ENCODE measurements around the gene IL17RA.

IL17RA gene

DNA sequence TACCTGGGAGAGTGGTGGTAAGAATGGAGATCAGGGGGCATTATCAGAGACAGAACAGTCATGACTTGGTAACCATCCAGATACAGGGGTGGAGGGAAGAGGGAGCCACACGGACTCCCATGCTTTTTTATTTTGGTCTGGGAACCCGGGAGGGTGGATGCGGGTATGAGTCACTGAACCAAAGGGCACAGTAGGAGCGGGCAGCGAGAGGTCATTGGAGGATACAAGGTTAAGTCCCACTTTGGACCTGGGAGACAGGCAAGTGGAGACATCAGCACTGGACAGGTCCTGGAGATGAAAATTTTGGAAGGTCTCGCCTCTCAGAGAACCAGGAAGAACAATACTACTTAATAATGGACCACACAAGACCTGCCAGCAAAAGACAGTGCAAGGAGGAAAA lies 67.5 kb downstream of the IL17RA start:
- in situ Hi-C loops (cut with HindIII; ENCODE audit: low pct_ligation_motif_present, low sequenced_read_pairs), result no loop called here
- no peak for TF ChIP-seq CTCF (IDR thresholded peaks at IDR 0.05; ENCODE audit: low read depth, low read length, missing control alignments)
- no peak overlapping the region for H3K27ac ChIP-seq
- no peaks in the 10 kb centered on the region for H3K36me3 ChIP-seq (replicated peaks)
- no peak overlapping the region for H3K4me3 ChIP-seq (ENCODE audit: low read depth, low read length)
- H3K27me3 ChIP-seq (replicated peaks), result no peaks in the 10 kb centered on the region
- no peak for DNase-seq

DNA sequence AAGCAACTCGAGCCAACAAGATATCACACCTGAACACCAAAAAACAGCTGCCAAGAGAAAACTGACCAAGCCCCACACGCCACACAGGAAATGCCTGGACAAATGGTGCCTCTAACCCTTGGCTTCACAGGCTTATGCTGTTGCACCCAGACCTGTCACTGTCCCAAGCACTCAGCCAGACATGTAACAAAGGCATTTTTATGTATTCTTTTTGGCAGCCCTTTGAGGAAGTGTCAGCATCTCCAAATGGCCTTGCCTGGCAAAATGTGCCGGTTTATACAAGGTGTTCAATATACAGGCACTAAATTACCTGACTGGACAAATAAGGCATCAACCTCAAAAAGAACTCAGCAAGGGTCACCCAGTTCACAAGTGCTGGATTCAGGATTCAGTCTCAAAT lies 68.2 kb downstream of the IL17RA start:
- no peaks in the 10 kb centered on the region for H3K36me3 ChIP-seq (replicated peaks)
- in situ Hi-C loops (cut with HindIII; ENCODE audit: low pct_ligation_motif_present, low sequenced_read_pairs), result no loop called here
- H3K27me3 ChIP-seq (replicated peaks), result no peaks in the 10 kb centered on the region
- no peak for DNase-seq
- no peak overlapping the region for H3K4me3 ChIP-seq (ENCODE audit: low read depth, low read length)
- TF ChIP-seq CTCF (IDR thresholded peaks at IDR 0.05; ENCODE audit: low read depth, low read length, missing control alignments), result no peak
- no peak overlapping the region for H3K27ac ChIP-seq

DNA sequence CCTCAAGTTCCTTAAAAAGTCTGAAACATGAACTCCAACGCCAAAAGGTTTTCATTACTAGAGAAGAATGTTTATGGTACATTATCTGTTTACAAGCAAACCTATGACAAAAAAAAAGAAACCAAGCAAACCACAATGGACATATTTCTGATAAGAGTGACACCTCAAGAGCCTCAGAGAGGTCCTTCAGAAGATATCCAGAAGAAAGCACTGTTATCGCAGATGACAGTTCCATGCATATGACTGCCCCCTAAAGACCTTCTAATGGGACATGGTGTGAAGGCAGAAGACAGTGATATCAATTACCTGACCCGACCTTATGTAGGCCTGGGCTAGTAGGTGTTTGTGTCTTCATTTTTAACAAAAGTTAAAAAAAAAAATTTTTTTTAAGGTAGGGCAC lies 71.1 kb downstream of the IL17RA start:
- in situ Hi-C loops (cut with HindIII; ENCODE audit: low pct_ligation_motif_present, low sequenced_read_pairs), result no loop called here
- DNase-seq, result no peak
- no peaks in the 10 kb centered on the region for H3K36me3 ChIP-seq (replicated peaks)
- H3K27me3 ChIP-seq (replicated peaks), result no peaks in the 10 kb centered on the region
- TF ChIP-seq CTCF (IDR thresholded peaks at IDR 0.05; ENCODE audit: low read depth, low read length, missing control alignments), result no peak
- H3K4me3 ChIP-seq (ENCODE audit: low read depth, low read length), result no peak overlapping the region
- H3K27ac ChIP-seq, result no peak overlapping the region

GRCh38 chr22:17157714-17158113 lies 72.9 kb downstream of the IL17RA start:
- in situ Hi-C loops (cut with HindIII; ENCODE audit: low pct_ligation_motif_present, low sequenced_read_pairs), result no loop called here
- DNase-seq, result no peak
- no peak overlapping the region for H3K27ac ChIP-seq
- no peak overlapping the region for H3K4me3 ChIP-seq (ENCODE audit: low read depth, low read length)
- no peaks in the 10 kb centered on the region for H3K36me3 ChIP-seq (replicated peaks)
- TF ChIP-seq CTCF (IDR thresholded peaks at IDR 0.05; ENCODE audit: low read depth, low read length, missing control alignments), result no peak
- no peaks in the 10 kb centered on the region for H3K27me3 ChIP-seq (replicated peaks)

- TF ChIP-seq CTCF (IDR thresholded peaks at IDR 0.05; ENCODE audit: low read depth, low read length, missing control alignments), result no peak
- Histone ChIP-seq H3K27me3 (replicated peaks) (no peaks in the 10 kb centered on the region), H3K36me3 (replicated peaks) (no peaks in the 10 kb centered on the region), H3K4me3 (ENCODE audit: low read depth, low read length) (peak overlapping the region; percentile 80), H3K27ac (no peak overlapping the region)
- in situ Hi-C loops (cut with HindIII; ENCODE audit: low pct_ligation_motif_present, low sequenced_read_pairs), result no loop called here
- no peak for DNase-seq
These were observed 73.4 kb downstream of the IL17RA start for GRCh38 chr22:17158176-17158567.
